Memory B cell (primary cell): Measurements from ENCODE around the gene B3GAT3.
"Not testable (repeated sequence)": the region's sequence is repeated elsewhere in the genome, so short reads cannot be mapped to it uniquely, and the experiment has no call there.

Experiments used
- ATAC-seq: fragments of 150-1000 bp; cut with Tn5 transposase; 2 replicates; pipeline ENCODE4 v1.10.0; 2021; ENCODE audit warnings: low read depth, mild to moderate bottlenecking, moderate library complexity
- DNase-seq, 2 donors: peaks; one replicate each; pipeline ENCODE4 v3.0.0; 2022; ENCODE audit warnings: low spot score in 2 of 2
- H3K27ac Mint-ChIP-seq: one replicate; pipeline ENCODE4 v1.8.0; 2022; ENCODE audit warnings: mild to moderate bottlenecking, moderate library complexity, mixed read lengths
- H3K27me3 Mint-ChIP-seq: one replicate; pipeline ENCODE4 v1.8.0; 2022; ENCODE audit warnings: mixed read lengths
- H3K36me3 Mint-ChIP-seq: one replicate; pipeline ENCODE4 v1.8.0; 2022; ENCODE audit warnings: mild to moderate bottlenecking, mixed read lengths
- H3K4me1 Mint-ChIP-seq: one replicate; pipeline ENCODE4 v1.8.0; 2022; ENCODE audit warnings: mixed read lengths
- H3K4me3 Mint-ChIP-seq: one replicate; pipeline ENCODE4 v1.8.0; 2022; ENCODE audit warnings: mild to moderate bottlenecking, moderate library complexity, mixed read lengths
- H3K9me3 Mint-ChIP-seq: one replicate; pipeline ENCODE4 v1.8.0; 2022; ENCODE audit warnings: mixed read lengths

B3GAT3 gene

DNA sequence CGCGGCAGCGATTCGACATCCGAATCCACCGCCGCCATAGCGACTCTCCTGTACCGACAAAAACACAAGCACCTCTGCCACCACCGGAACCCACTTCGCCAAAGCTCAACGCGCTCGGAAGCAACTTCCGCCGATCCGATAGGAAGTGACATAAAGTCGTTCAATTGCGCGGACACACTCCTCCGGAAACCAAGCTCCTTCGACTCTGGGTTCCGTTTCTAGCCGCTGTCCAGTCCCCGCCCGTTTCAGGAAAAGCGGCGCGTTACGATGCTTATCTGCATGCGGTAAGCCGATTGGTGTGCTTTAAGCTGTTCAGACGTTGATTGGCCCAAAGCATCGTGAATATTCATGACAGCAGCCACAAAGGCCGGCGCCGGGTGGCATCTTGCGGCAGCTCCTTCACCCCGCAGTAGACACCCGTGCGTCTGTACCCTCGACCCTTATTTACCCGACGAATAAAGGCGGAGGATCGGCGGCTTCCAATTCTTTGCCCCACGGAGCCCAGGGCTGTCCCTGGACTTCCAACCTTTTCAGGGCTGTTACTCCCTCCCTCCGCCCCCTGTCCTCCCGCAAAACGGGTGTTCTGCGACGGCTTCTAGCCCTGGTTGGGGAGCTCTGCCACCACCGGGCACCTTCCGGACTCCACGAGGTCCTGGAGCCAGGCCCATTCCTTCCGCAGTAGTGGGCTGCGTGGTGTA is 30.2 kb downstream of the B3GAT3 start, which contains the start of gene TUT1:
Gene TUT1, minus strand, starts transcription at position 76 of the 698 bp plus-strand sequence. Its CDS starts 38 bp downstream, at position 38.
- Mint-ChIP-seq H3K36me3 (peaks cover 20% of the 10 kb centered on the region), H3K27ac (peak within 1 kb of the TSS; percentile 93), H3K4me3 (peak within 1 kb of the TSS; percentile 88), H3K9me3 (no peaks in the 10 kb centered on the region), H3K27me3 (no peaks in the 10 kb centered on the region), H3K4me1 (peaks cover 19% of the 10 kb centered on the region)
- ATAC-seq (peak; percentile 86), DNase-seq (peak; percentile 88 to 94)

DNA sequence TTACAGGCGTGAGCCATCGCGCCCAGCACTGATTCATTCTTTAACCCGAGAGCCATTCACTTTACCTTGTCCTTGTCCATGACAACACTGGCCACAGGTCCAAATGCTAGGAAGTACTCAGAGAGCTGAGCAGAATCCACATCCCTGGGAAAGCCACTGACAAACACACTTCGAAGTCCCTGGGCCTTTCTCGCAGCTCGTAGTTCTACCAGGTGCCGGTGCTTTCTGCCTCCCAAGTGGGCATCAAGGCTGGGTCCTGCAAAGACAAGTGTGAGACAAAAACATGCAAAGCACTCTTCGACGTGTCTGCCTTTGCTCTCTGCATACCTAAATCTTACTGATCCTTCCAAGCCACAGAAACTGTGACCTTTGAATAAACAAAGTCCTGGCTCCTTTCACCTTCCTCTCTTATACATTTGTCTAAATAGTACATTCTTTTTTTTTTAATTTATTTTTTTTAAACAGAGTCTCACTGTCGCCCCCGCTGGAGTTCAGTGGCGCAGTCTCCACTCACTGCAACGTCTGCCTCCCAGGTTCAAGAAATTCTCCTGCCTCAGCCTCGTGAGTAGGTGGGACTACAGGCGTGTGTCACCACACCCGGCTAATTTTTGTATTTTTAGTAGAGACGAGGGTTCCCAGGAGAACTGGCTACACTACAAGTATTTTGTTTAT is 32.7 kb downstream of the B3GAT3 start:
- Mint-ChIP-seq H3K27ac (no peak overlapping the region), H3K9me3 (no peaks in the 10 kb centered on the region), H3K27me3 (no peaks in the 10 kb centered on the region), H3K4me3 (no peak overlapping the region), H3K4me1 (peaks cover 19% of the 10 kb centered on the region), H3K36me3 (peaks cover 7% of the 10 kb centered on the region)
- no peak for DNase-seq
- no peak for ATAC-seq

DNA sequence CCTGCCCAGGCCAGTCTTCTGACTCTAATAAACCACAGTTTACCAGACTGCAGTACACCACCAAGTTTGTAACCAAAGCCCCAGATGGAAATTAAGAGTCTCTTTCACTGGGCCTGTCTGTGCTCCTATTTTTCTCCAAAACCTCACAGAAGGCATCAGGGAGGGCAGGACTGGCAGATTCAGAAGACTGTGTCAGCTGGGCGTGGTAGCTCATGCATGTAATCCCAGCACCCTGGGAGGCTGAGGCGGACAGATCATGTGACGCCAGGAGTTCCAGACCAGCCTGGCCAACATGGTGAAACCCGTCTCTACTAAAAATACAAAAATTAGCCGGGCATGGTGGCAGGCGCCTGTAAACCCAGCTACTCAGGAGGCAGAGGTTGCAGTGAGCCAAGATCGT is 36.4 kb downstream of the B3GAT3 start:
- H3K27ac Mint-ChIP-seq, H3K9me3 Mint-ChIP-seq, H3K4me1 Mint-ChIP-seq, H3K36me3 Mint-ChIP-seq, ATAC-seq, H3K4me3 Mint-ChIP-seq, H3K27me3 Mint-ChIP-seq, DNase-seq: not testable (repeated sequence)

DNA sequence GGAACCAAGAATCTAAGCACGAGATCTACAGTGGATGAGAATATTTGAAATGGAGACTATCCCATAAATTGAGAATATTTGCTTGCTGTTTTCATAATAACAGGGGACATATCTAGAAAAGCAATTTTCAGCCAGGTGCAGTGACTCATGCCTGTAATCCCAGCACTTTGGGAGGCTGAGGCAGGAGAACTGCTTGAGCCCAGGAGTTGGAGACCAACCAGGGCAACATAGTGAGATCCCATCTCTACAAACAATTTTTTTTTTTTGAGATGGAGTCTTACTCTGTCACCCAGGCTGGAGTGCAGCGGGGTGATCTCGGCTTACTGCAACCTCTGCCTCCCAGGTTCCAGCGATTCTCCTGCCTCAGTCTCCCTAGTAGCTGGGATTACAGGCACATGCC is 40.1 kb downstream of the B3GAT3 start:
- H3K4me3 Mint-ChIP-seq, H3K9me3 Mint-ChIP-seq, H3K27ac Mint-ChIP-seq, DNase-seq, H3K27me3 Mint-ChIP-seq, ATAC-seq, H3K4me1 Mint-ChIP-seq: not testable (repeated sequence)
- peaks cover 18% of the 10 kb centered on the region for H3K36me3 Mint-ChIP-seq

DNA sequence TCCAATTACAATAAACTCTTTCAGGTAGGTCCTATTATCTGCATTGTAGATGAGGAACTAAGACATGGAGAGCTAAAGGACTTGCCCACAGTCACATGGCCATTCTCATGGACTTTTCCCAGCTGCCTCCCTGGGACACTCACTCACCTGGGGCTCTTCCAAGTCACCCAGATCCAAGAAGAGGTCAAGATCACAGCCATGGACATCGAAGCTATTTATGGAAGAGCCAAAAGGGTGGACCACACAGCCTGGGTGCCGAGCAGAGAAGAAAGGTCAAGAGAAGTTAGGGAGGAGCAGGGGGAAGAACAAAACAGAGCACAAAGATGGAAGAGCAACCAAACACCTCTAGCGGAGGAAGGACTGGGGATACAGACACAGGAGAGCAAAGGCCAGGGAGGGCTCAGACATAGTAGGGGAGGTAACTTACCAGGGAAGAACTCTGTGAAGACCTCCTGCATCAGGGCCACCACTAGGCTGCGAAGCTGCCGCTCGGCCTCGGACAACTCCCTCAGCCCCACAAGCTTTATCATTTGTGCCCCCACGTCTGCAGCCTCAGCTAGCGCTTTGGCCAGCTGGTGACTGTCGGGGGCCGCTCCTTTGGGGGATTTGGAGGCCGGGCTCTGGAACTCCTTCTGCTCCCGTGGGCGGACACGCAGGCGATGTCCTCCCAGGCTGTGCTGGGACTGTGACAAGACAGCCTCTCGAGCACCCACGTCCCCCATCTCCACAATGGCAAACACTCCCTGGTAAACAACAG is 40.6 kb downstream of the B3GAT3 start:
- Mint-ChIP-seq H3K4me3 (no peak overlapping the region), H3K27ac (no peak overlapping the region), H3K27me3 (no peaks in the 10 kb centered on the region), H3K4me1 (peaks cover 6% of the 10 kb centered on the region), H3K36me3 (peaks cover 21% of the 10 kb centered on the region), H3K9me3 (no peaks in the 10 kb centered on the region)
- no peak for DNase-seq
- no peak for ATAC-seq

DNA sequence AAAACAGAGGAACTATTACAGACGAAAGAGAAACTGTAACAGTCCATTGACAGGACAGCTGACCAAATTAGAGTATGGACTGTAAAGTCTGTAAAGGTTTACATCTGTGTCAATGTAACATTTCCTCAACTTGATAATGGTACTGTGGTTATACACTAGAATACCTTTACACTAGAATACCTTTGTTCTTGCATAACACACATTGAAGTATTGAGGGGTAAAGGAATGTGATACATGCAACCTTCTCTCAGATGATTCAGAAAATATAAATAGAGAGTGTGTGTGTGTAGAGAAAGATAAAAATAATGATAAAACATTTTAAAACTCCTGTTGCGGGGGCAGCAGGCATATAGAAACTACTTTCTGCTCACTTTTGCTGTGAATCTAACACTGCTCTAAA is 42.5 kb downstream of the B3GAT3 start:
- no peaks in the 10 kb centered on the region for H3K27me3 Mint-ChIP-seq
- H3K9me3 Mint-ChIP-seq, result no peaks in the 10 kb centered on the region
- peaks cover 21% of the 10 kb centered on the region for H3K36me3 Mint-ChIP-seq
- no peak for DNase-seq
- no peak overlapping the region for H3K4me3 Mint-ChIP-seq
- H3K27ac Mint-ChIP-seq, result no peak overlapping the region
- peaks cover 14% of the 10 kb centered on the region for H3K4me1 Mint-ChIP-seq
- ATAC-seq, result no peak

DNA sequence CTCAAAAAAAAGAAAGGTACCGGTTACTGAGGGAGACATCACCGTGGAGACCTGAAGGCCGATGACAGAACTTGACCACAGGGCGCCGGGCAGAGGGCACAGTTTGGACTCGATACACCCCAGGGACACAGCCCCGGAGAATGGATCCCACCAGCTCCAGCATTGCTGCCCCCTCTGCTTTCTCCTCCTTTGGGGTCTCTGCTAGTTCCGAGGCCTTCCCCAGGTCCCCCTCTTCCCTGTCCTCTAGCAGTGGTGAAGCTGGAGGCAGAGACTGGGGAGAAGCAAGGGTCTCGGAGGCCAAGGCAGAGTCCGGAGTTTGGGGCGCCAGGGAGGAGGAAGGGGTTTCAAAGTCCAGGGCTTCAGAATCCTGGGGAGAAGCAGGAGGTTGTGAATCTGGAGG is 43.2 kb downstream of the B3GAT3 start:
- DNase-seq (no peak), ATAC-seq (no peak)
- Mint-ChIP-seq H3K27ac (no peak overlapping the region), H3K9me3 (no peaks in the 10 kb centered on the region), H3K4me3 (no peak overlapping the region), H3K27me3 (no peaks in the 10 kb centered on the region), H3K4me1 (peaks cover 14% of the 10 kb centered on the region), H3K36me3 (peaks cover 21% of the 10 kb centered on the region)

DNA sequence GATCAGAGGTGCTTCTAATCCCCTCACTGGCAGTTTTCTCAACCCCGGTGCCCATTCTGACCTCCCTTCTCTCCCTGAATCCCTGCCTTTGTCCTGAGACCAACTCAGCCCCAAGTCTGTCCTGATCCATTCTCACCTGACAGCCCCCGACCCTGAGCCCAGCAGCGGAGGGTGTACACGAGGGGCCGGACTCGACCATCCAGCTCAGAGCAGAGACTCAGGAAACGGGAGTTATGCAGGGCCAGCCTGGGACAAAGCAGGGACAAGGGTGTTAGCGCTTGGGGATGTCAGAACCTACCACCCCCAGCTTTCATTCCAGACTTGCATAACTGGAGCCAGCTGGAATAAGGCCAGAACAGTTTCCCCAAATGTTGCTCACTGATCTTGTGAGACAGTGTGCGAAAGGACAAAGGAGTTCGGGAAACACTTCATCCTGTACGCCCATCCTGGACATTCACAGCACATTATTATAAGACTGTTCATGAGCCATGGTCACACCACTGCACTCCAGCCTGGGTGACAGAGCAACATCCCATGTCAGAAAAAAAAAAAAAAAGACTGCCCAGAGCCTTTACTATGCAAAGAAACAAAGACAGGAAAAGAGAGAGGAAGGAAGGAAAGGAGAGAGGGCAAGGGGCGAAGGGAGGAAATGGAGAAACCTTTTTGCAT is 44.6 kb downstream of the B3GAT3 start:
- no peak overlapping the region for H3K4me3 Mint-ChIP-seq
- H3K9me3 Mint-ChIP-seq, result no peaks in the 10 kb centered on the region
- DNase-seq (no peak), ATAC-seq (no peak)
- H3K36me3 Mint-ChIP-seq, result peaks cover 25% of the 10 kb centered on the region
- H3K27ac Mint-ChIP-seq, result peak overlapping the region; percentile 86
- no peaks in the 10 kb centered on the region for H3K27me3 Mint-ChIP-seq
- H3K4me1 Mint-ChIP-seq, result peaks cover 20% of the 10 kb centered on the region

DNA sequence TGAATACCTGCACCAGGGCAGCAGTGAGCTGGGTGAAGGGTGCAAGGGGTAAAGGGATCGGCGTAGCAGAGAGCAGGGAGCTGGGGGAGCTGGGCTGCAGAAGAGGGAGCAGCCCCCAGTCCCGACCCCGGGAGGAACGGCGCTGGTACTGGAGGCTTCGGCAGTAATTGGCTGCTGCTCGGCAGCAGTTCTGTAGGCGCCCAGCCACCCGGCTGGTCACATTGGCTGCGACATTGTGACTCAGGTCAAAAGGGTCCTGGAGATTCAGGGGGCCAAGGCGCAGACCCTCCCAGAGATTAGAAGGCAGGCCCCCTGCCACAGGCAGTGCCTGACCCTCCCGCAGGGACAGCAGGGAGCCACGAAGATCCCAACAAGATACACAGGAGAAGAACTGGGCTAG is 45.9 kb downstream of the B3GAT3 start:
- Mint-ChIP-seq H3K36me3 (peaks cover 35% of the 10 kb centered on the region), H3K27ac (no peak overlapping the region), H3K27me3 (no peaks in the 10 kb centered on the region), H3K4me3 (no peak overlapping the region), H3K9me3 (no peaks in the 10 kb centered on the region), H3K4me1 (peaks cover 27% of the 10 kb centered on the region)
- ATAC-seq, result no peak
- DNase-seq, result no peak

DNA sequence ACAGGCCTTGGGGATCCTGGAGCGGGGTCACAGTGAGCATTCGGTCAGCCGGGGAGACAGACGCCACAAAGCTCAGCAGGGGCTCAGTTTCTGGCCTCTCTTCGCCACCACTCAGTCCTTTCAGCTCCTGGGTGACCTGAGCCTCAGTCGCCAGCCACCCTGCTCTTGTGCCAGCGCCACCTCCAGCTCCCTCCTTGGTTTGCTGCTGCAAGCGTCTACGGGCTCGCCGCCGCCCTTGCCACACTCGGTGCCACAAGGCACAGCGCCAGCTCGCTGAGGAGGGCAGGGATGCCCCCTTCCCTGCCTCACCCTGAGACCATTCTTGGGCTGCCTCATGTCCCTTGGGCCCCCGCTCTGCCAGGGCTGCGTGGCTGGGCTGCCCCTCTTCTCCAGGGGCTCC is 46.6 kb downstream of the B3GAT3 start:
- peak overlapping the region; percentile 93 for H3K4me3 Mint-ChIP-seq
- H3K27ac Mint-ChIP-seq, result no peak overlapping the region
- H3K27me3 Mint-ChIP-seq, result no peaks in the 10 kb centered on the region
- H3K4me1 Mint-ChIP-seq, result peaks cover 31% of the 10 kb centered on the region
- H3K36me3 Mint-ChIP-seq, result peaks cover 37% of the 10 kb centered on the region
- DNase-seq (no peak), ATAC-seq (no peak)
- no peaks in the 10 kb centered on the region for H3K9me3 Mint-ChIP-seq

DNA sequence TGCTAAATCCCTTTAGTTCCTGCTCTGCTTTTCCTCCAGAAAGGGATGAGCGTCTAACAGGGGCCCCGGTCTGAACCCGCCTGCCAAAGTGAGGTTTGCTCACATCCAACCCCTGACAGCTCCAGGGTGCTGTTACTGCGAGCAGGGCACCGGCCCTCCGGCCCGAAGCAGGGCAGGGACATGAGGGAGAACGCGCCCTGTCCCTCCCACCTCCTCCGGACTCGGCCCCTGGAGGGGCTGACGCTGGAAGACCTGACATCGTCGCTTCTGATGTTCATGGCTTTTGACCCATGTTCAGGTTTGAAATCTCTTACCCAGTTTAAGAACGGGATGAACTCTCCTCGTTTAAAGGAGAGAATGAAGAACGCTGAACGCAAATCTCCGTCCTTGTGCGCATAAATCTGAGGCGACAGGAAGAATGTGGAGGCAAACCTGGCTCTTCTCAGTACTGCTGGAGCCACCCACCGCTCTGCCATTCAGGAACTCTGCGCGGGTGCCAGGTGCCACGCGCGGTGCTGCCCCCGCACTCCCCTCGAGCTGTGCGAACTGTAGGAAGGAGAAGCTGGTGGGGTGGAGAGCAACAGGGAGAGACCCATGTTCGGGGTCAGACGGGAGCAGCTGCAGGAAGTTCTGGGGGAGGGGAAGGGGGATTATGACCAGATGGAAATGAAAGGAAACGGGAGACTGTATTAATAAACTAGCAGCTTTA is 47.3 kb downstream of the B3GAT3 start:
- DNase-seq, result no peak
- peak; percentile 2 for ATAC-seq
- peak overlapping the region; percentile 93 for H3K27ac Mint-ChIP-seq
- no peaks in the 10 kb centered on the region for H3K27me3 Mint-ChIP-seq
- peak overlapping the region; percentile 93 for H3K4me3 Mint-ChIP-seq
- no peaks in the 10 kb centered on the region for H3K9me3 Mint-ChIP-seq
- H3K36me3 Mint-ChIP-seq, result peaks cover 38% of the 10 kb centered on the region
- peaks cover 32% of the 10 kb centered on the region for H3K4me1 Mint-ChIP-seq

DNA sequence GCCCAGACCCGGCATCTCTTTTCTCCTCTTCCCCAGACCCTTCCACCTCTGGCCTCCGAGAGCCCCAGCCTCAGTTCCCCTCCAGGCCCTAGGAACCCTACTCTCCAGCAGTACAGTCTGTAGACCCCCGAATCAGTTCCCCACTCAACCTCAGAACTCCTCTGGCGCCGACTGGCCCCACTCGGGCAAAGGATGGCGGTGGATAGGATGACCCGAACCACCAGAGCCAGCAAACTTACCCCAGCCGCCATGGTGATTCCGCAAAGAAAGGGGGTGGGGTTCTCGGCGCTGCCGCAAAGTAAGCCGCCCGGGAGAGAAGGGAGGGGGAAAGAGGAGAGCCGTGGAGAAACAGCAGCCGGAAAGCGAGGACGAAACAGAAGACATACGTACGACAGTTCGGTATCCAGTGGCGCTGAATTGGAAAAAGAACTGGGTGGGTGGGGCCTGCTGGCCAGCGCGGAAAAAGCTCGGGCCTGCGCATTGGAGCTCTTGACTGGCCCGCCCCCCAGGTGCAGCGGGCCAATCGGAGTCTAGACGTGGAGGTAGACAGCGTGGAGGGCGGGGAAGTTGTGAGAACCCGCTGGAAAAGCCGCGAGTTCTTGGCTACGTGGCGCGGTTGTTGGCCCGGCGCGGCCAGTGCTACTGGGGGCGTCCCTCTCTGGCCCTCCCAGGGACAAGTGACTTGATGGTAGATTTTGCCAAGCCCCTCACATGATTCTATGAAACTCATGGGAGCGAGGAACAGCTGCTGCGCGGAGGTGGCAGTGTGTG is 48.0 kb downstream of the B3GAT3 start, which contains the start of gene EEF1G:
Gene EEF1G, minus strand, starts transcription at position 300 of the 771 bp plus-strand sequence. Its CDS starts 49 bp downstream, at position 251.
- H3K4me1 Mint-ChIP-seq, result peaks cover 32% of the 10 kb centered on the region
- H3K4me3 Mint-ChIP-seq, result peak within 1 kb of the TSS; percentile 93
- H3K36me3 Mint-ChIP-seq, result peaks cover 38% of the 10 kb centered on the region
- DNase-seq (peak; percentile 85 to 96), ATAC-seq (peak; percentile 90)
- no peaks in the 10 kb centered on the region for H3K9me3 Mint-ChIP-seq
- H3K27ac Mint-ChIP-seq, result peak within 1 kb of the TSS; percentile 93
- no peaks in the 10 kb centered on the region for H3K27me3 Mint-ChIP-seq
